ENCODE measurements around the gene CMIP.

GRCh38 chr16:81477697-81478693 is 33.4 kb downstream of the CMIP start:
- TF ChIP-seq POLR2A (IDR thresholded peaks at IDR 0.05) (no peak), CTCF (IDR thresholded peaks at IDR 0.05) (no peak)

All from right lobe of liver (tissue), 4 donors.